Measurements from ENCODE around the gene HDAC8.

GRCh38 chrX:72360326-72360725 lies 212.3 kb downstream of the HDAC8 start:
- TF ChIP-seq CTCF (IDR thresholded peaks at IDR 0.05) (no peak), EP300 (IDR thresholded peaks at IDR 0.05) (no peak)

Data from stomach (tissue), 4 donors.